NB4 (cell line): ENCODE data around the gene TBC1D1.

Source experiments
- CTCF ChIP-seq: IDR thresholded peaks from one replicate; pipeline ENCODE4 v1.5.1; 2012; ENCODE audit warnings: low read depth, low read length
- MAX ChIP-seq: IDR thresholded peaks from 2 replicates; pipeline ENCODE4 v1.6.1; 2011; ENCODE audit warnings: low read depth, low read length
- MYC ChIP-seq: IDR thresholded peaks from 2 replicates; pipeline ENCODE4 v1.6.1; 2011; ENCODE audit warnings: low read depth, low read length
- POLR2A ChIP-seq: IDR thresholded peaks from 2 replicates; pipeline ENCODE4 v1.6.1; 2011; ENCODE audit warnings: mild to moderate bottlenecking; ENCODE audit not compliant: insufficient read length; ENCODE audit errors: extremely low read depth

- no peak for TF ChIP-seq CTCF
- no peak for TF ChIP-seq MAX
- no peak for TF ChIP-seq POLR2A
- TF ChIP-seq MYC: no peak
These were observed 224.7 kb downstream of the TBC1D1 start for GRCh38 chr4:38115601-38116000.
